GM12872 (cell line): ENCODE results near the gene PDE12.

ENCODE experiments used
- CTCF ChIP-seq: IDR thresholded peaks from 3 replicates; pipeline ENCODE4 v1.5.1; 2011; ENCODE audit warnings: low read depth, mild to moderate bottlenecking, low read length, moderate library complexity; ENCODE audit not compliant: insufficient read depth

PDE12 gene

GRCh38 chr3:57587905-57588304 is 31.8 kb downstream of the PDE12 start:
- no peak for TF ChIP-seq CTCF

- TF ChIP-seq CTCF, result no peak
Measured at GRCh38 chr3:57592306-57592705, 36.2 kb downstream of the PDE12 start.

- no peak for TF ChIP-seq CTCF
Measured at GRCh38 chr3:57594144-57594543, 38.1 kb downstream of the PDE12 start.

- TF ChIP-seq CTCF, result no peak
Measured at GRCh38 chr3:57594576-57594975, 38.5 kb downstream of the PDE12 start.

GRCh38 chr3:57596495-57597126 is 40.5 kb downstream of the PDE12 start:
- no peak for TF ChIP-seq CTCF

GRCh38 chr3:57597127-57597923 is 41.3 kb downstream of the PDE12 start, which contains the start of gene ARF4:
Gene ARF4 (minus strand): TSS chr3:57597344. CDS start chr3:57597140, 204 bp downstream.
- peak; percentile 19; the same call in 1 of the 3 replicates for TF ChIP-seq CTCF

- no peak for TF ChIP-seq CTCF
Measured at GRCh38 chr3:57598765-57599360, 42.8 kb downstream of the PDE12 start.
